Measurements from ENCODE around the gene PRODH2. TPM values are rescaled to one million over a fixed set of nuclear protein-coding genes. Genes with fewer than 3 reads are reported as not detected.
"Not testable (repeated sequence)": the region's sequence is repeated elsewhere in the genome, so short reads cannot be mapped to it uniquely, and the experiment has no call there.

Gene PRODH2
- polyA plus RNA-seq, 2 donors = not detected

DNA sequence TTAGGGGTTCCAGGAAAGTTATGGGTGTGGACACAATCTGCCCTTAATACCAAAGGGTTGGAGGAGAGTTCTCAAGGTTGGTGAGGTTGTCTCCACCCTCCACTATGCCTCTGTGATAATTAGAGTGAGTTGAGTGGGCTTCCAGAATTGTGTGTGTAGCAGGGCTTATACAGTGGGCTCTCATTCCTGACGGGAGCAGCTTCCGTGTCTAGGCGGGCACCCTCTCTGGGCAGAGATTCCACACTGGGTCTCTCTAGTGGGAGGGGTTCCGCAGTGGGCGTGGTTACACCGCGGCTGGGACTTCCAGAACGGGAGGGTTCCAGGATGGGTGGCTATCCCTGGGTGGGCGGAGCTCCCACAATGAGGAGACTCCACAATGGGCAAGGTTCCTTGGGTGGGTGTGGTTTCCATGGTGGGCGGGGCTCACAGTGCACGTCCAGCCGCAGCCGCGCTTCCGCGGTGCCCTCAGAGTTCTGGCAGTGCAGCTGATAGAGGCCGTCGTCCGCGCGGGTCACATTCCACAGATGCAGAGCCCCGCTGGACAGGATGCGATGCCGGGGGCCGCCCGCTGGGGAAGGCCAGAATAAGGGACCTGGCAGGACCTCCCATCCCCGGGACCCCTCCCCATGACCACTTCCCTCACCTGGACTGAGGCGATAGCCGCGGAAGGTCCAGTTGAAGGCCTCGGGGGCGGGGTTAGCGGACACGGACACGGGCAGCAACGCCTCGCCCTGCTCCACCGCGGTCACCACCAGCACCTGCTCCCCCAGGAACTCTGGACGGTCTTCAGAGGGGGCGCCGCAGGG is 31.2 kb upstream of the PRODH2 start:
- H3K4me1 ChIP-seq (ENCODE audit: control insufficient read depth in 2 of 2, insufficient read depth in 2 of 2, low read length in 1 of 2) = peaks cover 0 to 10% of the 10 kb centered on the region in 2 donors
- H3K27ac ChIP-seq (ENCODE audit: low read depth in 2 of 2, low read length in 1 of 2) = no peak overlapping the region
- peaks cover 0 to 5% of the 10 kb centered on the region in 2 donors for H3K27me3 ChIP-seq (ENCODE audit: control insufficient read depth in 1 of 2, insufficient read depth in 2 of 2, low read length in 2 of 2)
- H3K9me3 ChIP-seq (ENCODE audit: control insufficient read depth in 2 of 2, insufficient read depth in 1 of 2, low read depth in 1 of 2, low read length in 1 of 2) = peaks cover 2 to 13% of the 10 kb centered on the region in 2 donors
- no peaks in the 10 kb centered on the region for H3K36me3 ChIP-seq (ENCODE audit: control insufficient read depth in 2 of 2, insufficient read depth in 2 of 2, low read length in 1 of 2)
- no peak overlapping the region for H3K4me3 ChIP-seq (ENCODE audit: low read depth in 1 of 2, low read length in 2 of 2)
- WGBS, 2 donors = 11 to 14% methylated on average over 42 of the region's 42 CpGs

DNA sequence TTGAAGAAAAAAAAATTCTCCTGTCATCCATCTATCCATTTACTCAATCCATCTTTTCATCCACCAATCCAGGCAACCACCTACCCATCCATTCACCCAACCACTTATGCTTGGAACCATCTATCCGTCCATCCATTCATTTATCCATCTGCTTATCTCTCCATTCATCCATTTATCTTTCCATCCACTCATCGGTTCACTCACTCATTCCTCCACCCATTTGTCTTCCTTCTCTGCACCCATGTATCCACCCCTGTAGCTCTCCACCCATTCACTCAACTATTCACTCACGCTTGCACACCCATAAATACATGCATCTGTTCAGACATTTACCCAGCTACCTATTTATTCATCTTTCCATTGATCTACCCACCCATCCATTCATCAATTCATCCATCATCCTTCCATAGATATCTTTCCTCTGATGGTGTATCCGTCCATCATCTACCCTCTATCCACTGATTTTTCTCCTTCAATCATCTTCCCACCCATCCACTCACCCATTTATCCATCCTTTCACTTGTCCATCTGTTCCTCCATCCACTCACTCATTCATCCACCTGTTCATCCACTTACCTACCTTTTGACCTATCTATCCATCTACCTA is 30.1 kb upstream of the PRODH2 start:
- Histone ChIP-seq H3K4me3 (ENCODE audit: low read depth in 1 of 2, low read length in 2 of 2) (no peak overlapping the region), H3K9me3 (ENCODE audit: control insufficient read depth in 2 of 2, insufficient read depth in 1 of 2, low read depth in 1 of 2, low read length in 1 of 2) (peaks cover 2 to 12% of the 10 kb centered on the region in 2 donors), H3K27me3 (ENCODE audit: control insufficient read depth in 1 of 2, insufficient read depth in 2 of 2, low read length in 2 of 2) (peaks cover 0 to 5% of the 10 kb centered on the region in 2 donors), H3K27ac (ENCODE audit: low read depth in 2 of 2, low read length in 1 of 2) (no peak overlapping the region), H3K36me3 (ENCODE audit: control insufficient read depth in 2 of 2, insufficient read depth in 2 of 2, low read length in 1 of 2) (no peaks in the 10 kb centered on the region), H3K4me1 (ENCODE audit: control insufficient read depth in 2 of 2, insufficient read depth in 2 of 2, low read length in 1 of 2) (peaks cover 0 to 10% of the 10 kb centered on the region in 2 donors)
- WGBS, 2 donors = 86 to 88% methylated on average over 4 of the region's 4 CpGs

DNA sequence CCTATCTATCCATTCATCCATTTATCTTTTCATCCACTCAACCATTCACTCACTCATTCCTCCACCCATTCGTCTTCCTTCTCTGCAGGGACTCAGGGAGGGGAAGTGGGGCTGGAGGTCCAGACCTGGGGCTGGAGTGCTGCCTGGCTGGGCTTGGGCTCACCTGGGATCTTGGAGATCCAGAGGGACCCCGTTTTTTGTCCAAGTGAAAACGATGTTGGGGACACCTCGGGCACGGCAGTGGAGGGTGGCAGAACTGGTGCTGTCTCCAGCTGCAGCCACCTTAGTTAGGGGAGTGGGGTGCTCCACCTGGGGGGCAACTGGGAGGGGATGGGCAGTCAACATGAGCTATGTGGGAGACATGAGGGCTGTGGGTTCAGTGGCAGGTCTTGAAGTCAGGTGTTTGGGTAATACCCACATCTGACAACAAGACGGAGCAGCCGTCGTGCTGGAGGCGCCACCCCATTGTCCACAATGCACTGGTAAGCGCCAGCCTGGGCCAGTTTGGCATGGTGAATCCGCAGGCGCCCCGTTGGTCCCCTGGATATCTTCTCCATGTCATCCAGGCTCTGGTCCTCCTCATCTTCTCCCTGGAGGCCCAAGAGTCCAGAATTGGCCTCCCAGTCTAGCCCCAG is 29.4 kb upstream of the PRODH2 start:
- Histone ChIP-seq H3K4me3 (ENCODE audit: low read depth in 1 of 2, low read length in 2 of 2) (no peak overlapping the region), H3K9me3 (ENCODE audit: control insufficient read depth in 2 of 2, insufficient read depth in 1 of 2, low read depth in 1 of 2, low read length in 1 of 2) (peaks cover 2 to 12% of the 10 kb centered on the region in 2 donors), H3K27me3 (ENCODE audit: control insufficient read depth in 1 of 2, insufficient read depth in 2 of 2, low read length in 2 of 2) (peaks cover 0 to 5% of the 10 kb centered on the region in 2 donors), H3K27ac (ENCODE audit: low read depth in 2 of 2, low read length in 1 of 2) (no peak overlapping the region), H3K4me1 (ENCODE audit: control insufficient read depth in 2 of 2, insufficient read depth in 2 of 2, low read length in 1 of 2) (peaks cover 0 to 10% of the 10 kb centered on the region in 2 donors), H3K36me3 (ENCODE audit: control insufficient read depth in 2 of 2, insufficient read depth in 2 of 2, low read length in 1 of 2) (no peaks in the 10 kb centered on the region)
- WGBS, 2 donors = 83 to 88% methylated on average over 13 of the region's 13 CpGs

DNA sequence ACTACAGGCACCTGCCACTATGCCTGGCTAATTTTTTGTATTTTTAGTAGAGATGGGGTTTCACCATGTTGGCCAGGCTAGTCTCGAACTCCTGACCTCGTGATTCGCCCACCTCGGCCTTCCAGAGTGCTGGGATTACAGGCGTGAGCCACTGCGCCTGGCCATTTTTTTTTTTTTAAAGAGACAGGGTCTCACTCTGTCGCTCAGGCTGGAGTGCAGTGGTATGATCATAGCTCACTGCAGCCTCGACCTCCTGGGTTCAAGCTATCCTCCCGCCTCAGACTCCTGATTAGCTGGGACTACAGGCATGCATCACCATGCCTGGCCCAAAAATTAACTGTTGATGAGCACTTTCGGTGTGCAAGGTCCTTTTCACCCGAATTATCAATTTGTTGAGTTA is 23.5 kb upstream of the PRODH2 start:
- not testable (repeated sequence) for H3K36me3 ChIP-seq (ENCODE audit: control insufficient read depth in 2 of 2, insufficient read depth in 2 of 2, low read length in 1 of 2); H3K4me3 ChIP-seq (ENCODE audit: low read depth in 1 of 2, low read length in 2 of 2); H3K27ac ChIP-seq (ENCODE audit: low read depth in 2 of 2, low read length in 1 of 2); H3K4me1 ChIP-seq (ENCODE audit: control insufficient read depth in 2 of 2, insufficient read depth in 2 of 2, low read length in 1 of 2); H3K27me3 ChIP-seq (ENCODE audit: control insufficient read depth in 1 of 2, insufficient read depth in 2 of 2, low read length in 2 of 2); H3K9me3 ChIP-seq (ENCODE audit: control insufficient read depth in 2 of 2, insufficient read depth in 1 of 2, low read depth in 1 of 2, low read length in 1 of 2)
- WGBS, 2 donors = 51 to 59% methylated on average over 11 of the region's 11 CpGs

DNA sequence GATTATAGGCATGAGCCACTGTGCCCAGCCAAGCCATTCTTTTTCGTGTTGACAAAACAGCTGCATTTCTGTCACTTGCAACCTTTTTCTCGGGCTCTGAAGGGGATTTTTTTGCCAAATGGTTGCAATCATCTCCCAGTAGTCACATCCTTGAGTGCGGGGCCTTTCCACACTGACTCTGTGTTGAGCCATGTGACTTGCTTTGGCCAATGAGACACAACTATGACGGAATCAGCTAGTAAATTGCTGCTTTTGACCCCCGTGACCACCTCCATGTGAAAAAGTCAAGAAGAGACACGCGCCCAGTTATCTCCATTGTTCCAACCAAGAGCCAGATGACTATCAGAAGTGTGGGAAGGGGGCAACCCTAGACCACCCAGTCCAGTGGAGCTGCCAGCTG is 21.3 kb upstream of the PRODH2 start:
- H3K4me3 ChIP-seq (ENCODE audit: low read depth in 1 of 2, low read length in 2 of 2) = no peak overlapping the region
- no peaks in the 10 kb centered on the region for H3K9me3 ChIP-seq (ENCODE audit: control insufficient read depth in 2 of 2, insufficient read depth in 1 of 2, low read depth in 1 of 2, low read length in 1 of 2)
- no peak overlapping the region for H3K27ac ChIP-seq (ENCODE audit: low read depth in 2 of 2, low read length in 1 of 2)
- no peaks in the 10 kb centered on the region for H3K27me3 ChIP-seq (ENCODE audit: control insufficient read depth in 1 of 2, insufficient read depth in 2 of 2, low read length in 2 of 2)
- no peaks in the 10 kb centered on the region for H3K36me3 ChIP-seq (ENCODE audit: control insufficient read depth in 2 of 2, insufficient read depth in 2 of 2, low read length in 1 of 2)
- WGBS, 2 donors = 54 to 65% methylated on average over 7 of the region's 7 CpGs
- H3K4me1 ChIP-seq (ENCODE audit: control insufficient read depth in 2 of 2, insufficient read depth in 2 of 2, low read length in 1 of 2) = no peaks in the 10 kb centered on the region

DNA sequence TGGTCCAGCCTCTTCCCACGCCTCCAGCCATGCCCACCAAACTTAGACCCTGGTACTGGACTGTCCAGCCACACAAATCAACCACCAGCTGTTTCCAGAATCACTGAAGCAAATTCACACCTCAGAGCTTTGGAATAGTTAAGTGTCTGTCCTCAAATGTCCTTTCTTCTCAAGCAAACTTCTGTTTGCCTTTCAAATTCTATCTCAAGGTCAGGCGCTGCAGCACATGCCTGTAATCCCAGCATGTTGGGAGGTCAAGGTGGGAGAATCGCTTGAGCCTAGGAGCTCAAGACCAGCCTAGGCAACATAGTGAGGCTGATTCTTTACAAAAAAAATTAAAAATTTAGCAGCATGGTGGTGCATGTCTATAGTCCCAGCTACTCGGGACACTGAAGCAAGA is 19.4 kb upstream of the PRODH2 start:
- 61 to 69% methylated on average over 4 of the region's 4 CpGs for WGBS, 2 donors
- Histone ChIP-seq H3K4me1 (ENCODE audit: control insufficient read depth in 2 of 2, insufficient read depth in 2 of 2, low read length in 1 of 2) (no peaks in the 10 kb centered on the region), H3K27ac (ENCODE audit: low read depth in 2 of 2, low read length in 1 of 2) (no peak overlapping the region), H3K27me3 (ENCODE audit: control insufficient read depth in 1 of 2, insufficient read depth in 2 of 2, low read length in 2 of 2) (no peaks in the 10 kb centered on the region), H3K9me3 (ENCODE audit: control insufficient read depth in 2 of 2, insufficient read depth in 1 of 2, low read depth in 1 of 2, low read length in 1 of 2) (no peaks in the 10 kb centered on the region), H3K36me3 (ENCODE audit: control insufficient read depth in 2 of 2, insufficient read depth in 2 of 2, low read length in 1 of 2) (no peaks in the 10 kb centered on the region), H3K4me3 (ENCODE audit: low read depth in 1 of 2, low read length in 2 of 2) (no peak overlapping the region)

DNA sequence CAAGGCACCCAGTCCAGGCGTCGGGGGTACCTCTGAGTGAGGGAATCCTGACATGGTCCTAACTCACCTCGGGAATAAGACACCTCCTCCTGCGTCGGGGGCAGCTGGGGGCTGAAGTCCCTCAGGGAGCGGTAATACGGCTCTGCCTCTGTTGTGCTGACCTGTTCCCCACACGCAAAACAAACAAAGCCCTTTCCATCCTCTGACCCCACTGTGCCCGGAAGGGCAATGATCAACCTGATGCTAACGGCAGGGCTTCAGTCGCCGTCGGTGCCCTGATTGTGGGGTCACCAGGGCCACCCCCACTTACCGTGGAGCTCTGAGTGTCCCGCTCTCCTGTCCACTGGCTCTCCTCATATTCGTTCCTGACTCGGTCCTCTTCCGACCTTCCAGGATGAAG is 18.3 kb upstream of the PRODH2 start:
- H3K36me3 ChIP-seq (ENCODE audit: control insufficient read depth in 2 of 2, insufficient read depth in 2 of 2, low read length in 1 of 2) = no peaks in the 10 kb centered on the region
- no peaks in the 10 kb centered on the region for H3K4me1 ChIP-seq (ENCODE audit: control insufficient read depth in 2 of 2, insufficient read depth in 2 of 2, low read length in 1 of 2)
- H3K4me3 ChIP-seq (ENCODE audit: low read depth in 1 of 2, low read length in 2 of 2) = no peak overlapping the region
- no peaks in the 10 kb centered on the region for H3K9me3 ChIP-seq (ENCODE audit: control insufficient read depth in 2 of 2, insufficient read depth in 1 of 2, low read depth in 1 of 2, low read length in 1 of 2)
- H3K27me3 ChIP-seq (ENCODE audit: control insufficient read depth in 1 of 2, insufficient read depth in 2 of 2, low read length in 2 of 2) = no peaks in the 10 kb centered on the region
- no peak overlapping the region for H3K27ac ChIP-seq (ENCODE audit: low read depth in 2 of 2, low read length in 1 of 2)
- WGBS, 2 donors = 71 to 79% methylated on average over 18 of the region's 18 CpGs

DNA sequence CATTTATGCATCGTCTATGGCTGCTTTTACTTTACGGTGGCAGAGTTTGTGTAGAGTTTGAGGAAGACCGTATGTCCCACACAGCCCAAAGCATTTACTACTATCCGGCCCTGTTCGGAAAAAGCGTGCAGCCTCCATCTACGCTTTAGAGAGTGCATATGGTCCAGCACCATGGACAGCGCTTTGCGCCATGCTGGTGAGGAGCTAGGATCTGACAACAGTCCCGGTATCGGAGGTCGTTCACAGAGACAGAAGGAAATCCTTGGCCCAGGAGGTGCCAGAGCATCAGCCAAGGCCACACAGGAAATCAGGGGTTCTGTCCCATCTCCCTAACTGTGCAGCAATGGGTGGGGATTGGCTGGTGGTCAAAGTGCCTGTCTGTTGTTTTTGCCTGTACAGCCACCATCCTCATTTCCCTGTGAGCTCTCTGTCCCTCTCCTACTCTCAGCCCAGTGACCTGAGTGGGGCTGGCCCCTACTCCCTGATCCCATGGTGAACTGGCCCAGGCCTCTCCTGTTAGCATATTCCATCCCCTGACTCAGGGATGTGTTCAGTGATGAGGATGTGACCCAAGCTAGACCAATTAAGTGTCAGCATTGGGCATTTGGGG is 16.2 kb upstream of the PRODH2 start:
- 10 to 24% methylated on average over 12 of the region's 12 CpGs for WGBS, 2 donors
- Histone ChIP-seq H3K27me3 (ENCODE audit: control insufficient read depth in 1 of 2, insufficient read depth in 2 of 2, low read length in 2 of 2) (no peaks in the 10 kb centered on the region), H3K36me3 (ENCODE audit: control insufficient read depth in 2 of 2, insufficient read depth in 2 of 2, low read length in 1 of 2) (no peaks in the 10 kb centered on the region), H3K27ac (ENCODE audit: low read depth in 2 of 2, low read length in 1 of 2) (no peak overlapping the region), H3K4me1 (ENCODE audit: control insufficient read depth in 2 of 2, insufficient read depth in 2 of 2, low read length in 1 of 2) (no peaks in the 10 kb centered on the region), H3K9me3 (ENCODE audit: control insufficient read depth in 2 of 2, insufficient read depth in 1 of 2, low read depth in 1 of 2, low read length in 1 of 2) (no peaks in the 10 kb centered on the region), H3K4me3 (ENCODE audit: low read depth in 1 of 2, low read length in 2 of 2) (no peak overlapping the region)

DNA sequence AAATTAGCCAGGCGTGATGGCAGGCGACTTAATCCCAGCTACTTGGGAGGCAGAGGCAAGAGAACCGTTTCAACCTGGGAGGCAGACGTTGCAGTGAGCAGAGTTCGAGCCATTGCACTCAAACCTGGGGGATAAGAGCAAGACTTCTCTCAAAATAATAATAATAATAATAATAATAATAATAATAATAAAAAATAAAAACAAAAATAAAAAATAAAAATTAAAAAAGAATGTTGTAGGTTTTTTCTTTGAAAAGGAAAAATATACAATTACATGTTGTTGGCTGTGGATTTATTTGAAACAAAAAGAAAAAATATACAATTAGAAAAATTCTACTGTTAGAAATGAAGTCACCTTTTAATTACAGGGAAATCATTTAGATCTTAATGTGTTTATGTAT is 11.5 kb upstream of the PRODH2 start:
- H3K27me3 ChIP-seq (ENCODE audit: control insufficient read depth in 1 of 2, insufficient read depth in 2 of 2, low read length in 2 of 2) = no peaks in the 10 kb centered on the region
- H3K4me3 ChIP-seq (ENCODE audit: low read depth in 1 of 2, low read length in 2 of 2) = no peak overlapping the region
- H3K27ac ChIP-seq (ENCODE audit: low read depth in 2 of 2, low read length in 1 of 2) = no peak overlapping the region
- WGBS, 2 donors = 86% methylated on average over 5 of the region's 5 CpGs
- no peaks in the 10 kb centered on the region for H3K4me1 ChIP-seq (ENCODE audit: control insufficient read depth in 2 of 2, insufficient read depth in 2 of 2, low read length in 1 of 2)
- H3K9me3 ChIP-seq (ENCODE audit: control insufficient read depth in 2 of 2, insufficient read depth in 1 of 2, low read depth in 1 of 2, low read length in 1 of 2) = no peaks in the 10 kb centered on the region
- no peaks in the 10 kb centered on the region for H3K36me3 ChIP-seq (ENCODE audit: control insufficient read depth in 2 of 2, insufficient read depth in 2 of 2, low read length in 1 of 2)
